BJ (cell line): ENCODE results near the gene FHL1. TPM values are rescaled to one million over a fixed set of nuclear protein-coding genes. Genes with fewer than 3 reads are reported as not detected.

Source experiments
- CTCF ChIA-PET: fragments of 350-600 bp; formaldehyde crosslinking; extraction: SDS; loops from one replicate; lab custom pipeline; 2021; ENCODE audit warnings: antibody characterized with exemption, inconsistent platforms; lab: Yijun Ruan, JAX
- POLR2A ChIA-PET: fragments of 300-600 bp; sonication (Branson Sonifier 250); formaldehyde crosslinking; extraction: SDS; loops from one replicate; lab custom pipeline; 2021; ENCODE audit warnings: antibody characterized with exemption; lab: Charles Lee
- DNase-seq: peaks from one replicate; pipeline ENCODE4 v3.0.0-alpha.2; 2011; ENCODE audit warnings: low read depth
- H3K27me3 ChIP-seq: 2 replicates; pipeline ENCODE4 v1.6.0; 2011; ENCODE audit warnings: low read length; ENCODE audit not compliant: control insufficient read depth, insufficient read depth
- H3K36me3 ChIP-seq: 2 replicates; pipeline ENCODE4 v1.5.1; 2011; ENCODE audit warnings: low read length; ENCODE audit not compliant: control insufficient read depth, insufficient read depth
- H3K4me3 ChIP-seq: 2 replicates; pipeline ENCODE4 v1.5.1; 2011; ENCODE audit warnings: low read depth, mild to moderate bottlenecking, control low read depth, low read length
- CTCF ChIP-seq: IDR thresholded peaks from 2 replicates; pipeline ENCODE4 v1.5.1; 2011; ENCODE audit warnings: low read depth, mild to moderate bottlenecking, control low read depth, inconsistent platforms, low read length, moderate library complexity; ENCODE audit not compliant: insufficient read depth
- polyA plus RNA-seq: library from polyadenylated mRNA; depleted of rRNA; stranded (reverse); fragments of >200 nt; gene quantifications from 2 replicates; pipeline ENCODE4 v1.2.3, GENCODE V29; 2011

The FHL1 gene
- polyA plus RNA-seq, 1 experiment: 1,251 TPM

DNA sequence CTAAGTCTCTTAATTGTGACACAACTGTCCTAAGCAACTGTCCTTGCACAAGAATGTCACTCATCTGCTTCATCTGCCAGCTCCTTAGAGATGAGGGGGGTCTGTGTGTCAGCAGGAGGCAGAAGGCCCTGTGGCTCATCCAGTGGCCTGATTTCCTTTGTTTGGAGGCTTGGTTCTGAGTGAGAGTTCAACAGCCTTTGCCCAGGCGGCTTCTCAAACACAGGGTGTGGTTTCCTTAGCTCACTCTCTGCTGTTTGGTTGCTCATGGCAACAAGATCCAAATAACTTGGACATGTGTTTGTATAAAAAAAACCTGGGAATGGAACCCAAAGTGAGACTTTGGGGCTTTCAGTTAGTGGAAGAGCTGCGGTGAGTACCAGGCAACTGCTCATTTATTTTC, 57.2 kb downstream of the FHL1 start:
- ChIA-PET POLR2A (no interaction called here), CTCF (interaction anchor here (3.6 kb wide), 1 partner anchor 34 kb away, joined by 17 read pairs; no protein-coding TSS in a partner anchor)
- Histone ChIP-seq H3K27me3 (no peaks in the 10 kb centered on the region), H3K4me3 (no peak overlapping the region), H3K36me3 (peaks cover 18% of the 10 kb centered on the region)
- peak; percentile 51 for DNase-seq
- no peak for TF ChIP-seq CTCF

DNA sequence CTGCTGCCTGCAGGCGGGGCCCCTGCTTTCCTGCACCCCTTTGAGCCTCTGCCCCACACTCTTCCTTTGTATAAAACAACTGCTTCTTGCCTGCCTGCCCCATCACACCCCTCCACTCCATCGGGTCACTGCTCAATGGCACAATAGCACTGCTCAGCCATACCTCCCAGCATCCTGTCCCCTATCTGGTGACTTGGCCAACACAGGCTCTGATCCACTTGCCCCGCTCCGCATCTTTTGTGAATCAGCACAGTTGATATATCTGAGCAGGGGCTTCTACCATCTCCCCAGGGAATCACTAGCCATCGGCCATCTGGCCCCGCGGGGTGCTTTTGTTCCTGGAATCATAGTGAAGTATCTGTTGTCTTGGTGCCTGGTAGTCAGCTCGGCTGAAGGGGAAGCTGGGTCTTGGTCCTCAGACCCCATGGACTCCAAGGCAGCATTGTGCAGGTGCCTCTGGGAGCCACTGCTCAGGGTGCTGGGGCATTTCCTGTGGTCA, 58.6 kb downstream of the FHL1 start:
- H3K36me3 ChIP-seq: peaks cover 18% of the 10 kb centered on the region
- POLR2A ChIA-PET: no interaction called here
- CTCF ChIA-PET: interaction anchor here (1.5 to 3.6 kb wide), 2 partner anchors 36 to 177 kb away, joined by 5 to 17 read pairs; no protein-coding TSS in a partner anchor
- no peak for DNase-seq
- no peak overlapping the region for H3K4me3 ChIP-seq
- H3K27me3 ChIP-seq: no peaks in the 10 kb centered on the region
- no peak for TF ChIP-seq CTCF

- ChIA-PET CTCF (interaction anchor here (1.5 kb wide), 1 partner anchor 178 kb away, joined by 5 read pairs; no protein-coding TSS in a partner anchor), POLR2A (no interaction called here)
- TF ChIP-seq CTCF: no peak
- H3K27me3 ChIP-seq: no peaks in the 10 kb centered on the region
- no peak overlapping the region for H3K4me3 ChIP-seq
- no peak for DNase-seq
- peaks cover 21% of the 10 kb centered on the region for H3K36me3 ChIP-seq
Measured at GRCh38 chrX:136206916-136207315, 59.6 kb downstream of the FHL1 start.

GRCh38 chrX:136207546-136207945, 60.2 kb downstream of the FHL1 start:
- ChIA-PET POLR2A (no interaction called here), CTCF (interaction anchor here (2.3 kb wide), 1 partner anchor 42 kb away, joined by 8 read pairs; no protein-coding TSS in a partner anchor)
- Histone ChIP-seq H3K4me3 (no peak overlapping the region), H3K27me3 (no peaks in the 10 kb centered on the region), H3K36me3 (peaks cover 21% of the 10 kb centered on the region)
- no peak for DNase-seq
- TF ChIP-seq CTCF: no peak

GRCh38 chrX:136209016-136209738, 61.8 kb downstream of the FHL1 start:
- peak; percentile 51 for TF ChIP-seq CTCF
- CTCF ChIA-PET: interaction anchor here (1.0 to 3.4 kb wide), 7 partner anchors 31 to 180 kb away, joined by 3 to 16 read pairs (median 6); no protein-coding TSS in a partner anchor
- no peak for DNase-seq
- H3K4me3 ChIP-seq: no peak overlapping the region
- POLR2A ChIA-PET: no interaction called here
- H3K27me3 ChIP-seq: no peaks in the 10 kb centered on the region
- peaks cover 21% of the 10 kb centered on the region for H3K36me3 ChIP-seq
